ENCODE data around the gene FBN1.

The FBN1 gene

GRCh38 chr15:48514103-48514816, 131.2 kb downstream of the FBN1 start:
- DNase-seq (ENCODE audit: low spot score) = no peak

DNA sequence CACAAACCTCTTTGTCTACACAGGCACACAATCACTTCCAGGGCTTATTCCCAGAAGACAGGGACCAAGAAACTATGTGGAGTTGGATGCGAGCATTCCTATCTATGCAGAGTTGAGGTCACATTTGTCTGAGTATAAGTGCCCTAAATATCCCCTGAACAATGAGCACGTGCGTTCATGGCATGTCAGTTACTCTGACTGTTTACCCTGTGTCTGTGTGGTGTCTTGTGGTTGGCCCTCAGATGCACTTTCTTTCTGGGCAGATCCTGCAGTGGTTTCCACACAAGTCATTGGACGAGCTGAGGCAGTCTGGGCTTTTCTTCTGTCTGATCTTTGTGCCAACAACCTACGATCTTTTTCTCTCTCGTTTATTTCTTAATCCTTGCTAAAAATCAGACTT, 134.5 kb downstream of the FBN1 start:
- DNase-seq (ENCODE audit: low spot score) = no peak

DNA sequence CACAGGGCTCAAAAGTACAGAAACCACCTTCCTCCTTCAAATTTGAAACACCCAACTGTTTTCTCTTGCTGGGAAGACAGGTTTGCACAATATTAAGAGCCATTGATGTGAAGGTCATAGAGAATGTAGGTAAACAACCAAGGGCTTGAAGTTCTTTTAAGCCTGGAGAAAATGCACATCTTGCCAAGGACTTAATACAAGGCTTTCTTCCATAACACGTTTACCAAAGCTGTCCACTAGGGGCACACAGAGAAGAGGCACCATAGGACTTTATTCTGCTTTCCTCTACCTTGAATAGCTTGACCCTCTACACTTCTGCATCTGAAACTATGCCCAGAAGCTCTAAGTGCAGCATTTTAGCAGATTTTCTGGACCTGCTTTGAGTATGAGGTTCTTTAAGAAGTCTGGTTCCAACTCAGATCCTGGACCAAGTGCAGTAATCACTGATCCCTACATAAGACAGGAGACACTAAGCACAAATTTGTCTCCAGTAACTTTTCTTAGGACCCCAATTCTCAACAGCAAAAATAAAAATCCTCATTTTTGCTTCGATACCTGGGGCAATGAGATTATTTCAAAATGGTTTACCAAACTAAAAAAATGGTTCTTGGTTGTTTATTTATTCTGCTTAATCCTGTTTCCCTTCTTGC, 138.0 kb downstream of the FBN1 start:
- DNase-seq (ENCODE audit: low spot score) = no peak

GRCh38 chr15:48505067-48505466, 140.4 kb downstream of the FBN1 start:
- DNase-seq (ENCODE audit: low spot score) = no peak

GRCh38 chr15:48501208-48501607, 144.3 kb downstream of the FBN1 start:
- DNase-seq (ENCODE audit: low spot score) = no peak

DNA sequence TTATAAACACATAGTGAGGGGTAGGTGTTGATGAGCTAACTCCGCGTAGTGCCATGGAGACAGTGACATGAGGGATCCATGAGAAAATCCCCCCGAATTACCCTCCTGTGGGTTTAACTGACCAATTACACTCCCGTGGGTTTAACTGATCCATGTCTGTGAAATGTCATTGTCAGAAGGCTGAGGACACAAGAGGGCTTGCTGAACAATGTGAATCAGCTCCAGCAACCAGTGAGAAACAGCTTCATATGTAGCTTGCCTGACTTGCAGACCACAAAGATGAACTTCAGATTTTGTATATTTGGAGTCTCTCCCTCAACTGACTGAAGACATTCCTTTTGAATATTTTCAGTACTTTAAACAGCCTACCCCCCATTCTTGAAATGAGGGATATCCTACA, 144.9 kb downstream of the FBN1 start:
- DNase-seq (ENCODE audit: low spot score) = no peak

- no peak for DNase-seq (ENCODE audit: low spot score)
These were observed 145.5 kb downstream of the FBN1 start for GRCh38 chr15:48499978-48500377.

- DNase-seq (ENCODE audit: low spot score) = no peak
These were observed 146.7 kb downstream of the FBN1 start for GRCh38 chr15:48498828-48499227.

DNA sequence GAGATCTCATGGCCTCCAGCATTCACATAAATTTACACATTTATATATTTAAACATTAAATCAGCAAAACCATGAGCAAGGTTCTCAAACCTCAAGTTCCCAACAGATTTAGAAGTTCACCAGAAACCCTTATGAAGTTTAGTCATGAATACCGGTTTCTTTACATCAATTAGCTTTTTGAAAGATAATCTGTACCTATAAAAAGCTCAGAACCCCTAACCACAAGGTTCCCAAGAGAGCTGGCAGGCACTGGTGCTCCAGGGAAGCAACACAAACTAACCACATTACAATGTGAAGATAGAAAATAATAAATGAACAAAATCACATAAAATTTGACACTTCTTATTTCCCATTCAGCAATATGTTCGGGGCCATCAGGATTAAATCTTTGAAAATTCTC, 150.9 kb downstream of the FBN1 start:
- no peak for DNase-seq (ENCODE audit: low spot score)

GRCh38 chr15:48493763-48494225, 151.7 kb downstream of the FBN1 start:
- no peak for DNase-seq (ENCODE audit: low spot score)

DNA sequence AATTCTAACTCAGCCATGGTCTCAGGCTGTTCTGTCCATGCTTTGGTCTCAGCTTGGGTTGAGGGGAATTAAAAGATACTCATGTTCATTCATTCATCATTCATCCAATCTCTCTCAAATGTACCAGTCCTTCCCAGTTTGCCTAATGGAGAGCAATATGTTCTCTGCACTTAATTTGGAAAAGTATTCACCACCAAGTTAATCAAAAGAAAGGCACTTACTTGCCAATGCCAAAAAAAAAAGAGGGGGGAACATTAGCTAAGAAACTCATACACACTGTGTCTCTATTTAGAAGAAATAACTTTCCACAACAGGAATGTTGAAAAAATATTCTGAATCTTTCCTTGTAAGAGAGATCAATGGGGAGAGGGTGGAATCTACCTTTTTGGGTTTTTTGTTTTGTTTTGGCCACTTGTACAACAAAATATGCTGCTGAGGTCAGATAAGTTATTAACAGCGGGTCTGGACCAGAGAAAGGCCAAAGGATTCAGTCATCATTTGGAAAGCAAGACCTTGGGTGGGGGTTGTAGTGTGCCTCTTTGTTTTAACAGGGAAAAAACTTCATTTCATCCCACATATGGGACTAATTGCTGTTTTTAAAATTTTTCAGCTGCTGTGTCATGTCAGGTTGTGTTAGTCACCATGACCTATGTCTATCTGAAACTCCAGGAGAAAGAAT, 152.3 kb downstream of the FBN1 start:
- no peak for DNase-seq (ENCODE audit: low spot score)

GRCh38 chr15:48486228-48486627, 159.3 kb downstream of the FBN1 start:
- DNase-seq (ENCODE audit: low spot score) = no peak

- DNase-seq (ENCODE audit: low spot score) = no peak
These were observed 163.7 kb downstream of the FBN1 start for GRCh38 chr15:48481802-48482201.

GRCh38 chr15:48479751-48480150, 165.8 kb downstream of the FBN1 start:
- no peak for DNase-seq (ENCODE audit: low spot score)

DNA sequence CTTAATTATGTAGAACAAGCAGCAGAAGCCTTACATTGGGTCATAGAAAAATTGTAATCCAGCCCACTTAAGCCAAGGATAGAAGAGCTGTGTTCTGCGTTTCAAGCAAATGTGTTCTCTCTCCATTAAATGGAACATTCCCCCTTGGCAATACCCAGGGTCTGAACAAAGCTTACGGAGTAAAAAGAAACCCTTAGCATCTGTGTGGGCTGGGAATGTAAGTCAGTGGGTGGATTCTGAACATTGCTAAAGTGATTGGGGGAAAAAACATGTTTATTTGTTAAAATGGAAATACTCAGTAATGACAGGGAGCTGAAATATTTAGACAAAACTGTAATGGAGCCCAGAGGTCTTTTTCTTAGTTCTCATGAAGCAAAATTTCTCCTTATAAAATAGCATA, 166.9 kb downstream of the FBN1 start:
- no peak for DNase-seq (ENCODE audit: low spot score)

DNA sequence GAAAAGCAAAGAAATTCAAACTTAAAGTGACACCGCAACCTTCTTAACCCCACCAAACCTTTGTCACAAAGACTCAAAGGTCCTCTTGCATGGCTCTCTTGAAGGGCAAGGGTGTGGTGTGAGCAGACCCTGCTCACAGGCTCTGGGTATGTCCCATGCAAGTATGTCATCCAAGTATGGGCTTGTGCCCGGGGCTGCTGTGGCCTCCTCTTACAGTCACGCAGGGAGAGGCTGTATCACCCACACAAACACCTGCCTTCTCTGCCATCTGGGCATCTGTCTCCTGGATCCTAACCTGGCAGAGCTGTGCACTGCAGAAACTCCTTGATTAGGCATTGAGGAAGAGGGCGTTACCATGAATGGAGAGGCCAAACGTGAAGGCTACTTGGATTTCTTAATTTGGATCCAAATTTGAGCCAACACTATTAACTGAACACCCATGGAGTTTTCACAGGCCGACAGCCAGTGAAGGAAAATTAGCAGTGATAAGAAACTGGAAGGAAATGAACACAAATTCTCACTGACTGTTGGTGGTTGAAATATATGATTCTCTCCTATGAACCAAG, 167.6 kb downstream of the FBN1 start:
- DNase-seq (ENCODE audit: low spot score) = no peak

DNA sequence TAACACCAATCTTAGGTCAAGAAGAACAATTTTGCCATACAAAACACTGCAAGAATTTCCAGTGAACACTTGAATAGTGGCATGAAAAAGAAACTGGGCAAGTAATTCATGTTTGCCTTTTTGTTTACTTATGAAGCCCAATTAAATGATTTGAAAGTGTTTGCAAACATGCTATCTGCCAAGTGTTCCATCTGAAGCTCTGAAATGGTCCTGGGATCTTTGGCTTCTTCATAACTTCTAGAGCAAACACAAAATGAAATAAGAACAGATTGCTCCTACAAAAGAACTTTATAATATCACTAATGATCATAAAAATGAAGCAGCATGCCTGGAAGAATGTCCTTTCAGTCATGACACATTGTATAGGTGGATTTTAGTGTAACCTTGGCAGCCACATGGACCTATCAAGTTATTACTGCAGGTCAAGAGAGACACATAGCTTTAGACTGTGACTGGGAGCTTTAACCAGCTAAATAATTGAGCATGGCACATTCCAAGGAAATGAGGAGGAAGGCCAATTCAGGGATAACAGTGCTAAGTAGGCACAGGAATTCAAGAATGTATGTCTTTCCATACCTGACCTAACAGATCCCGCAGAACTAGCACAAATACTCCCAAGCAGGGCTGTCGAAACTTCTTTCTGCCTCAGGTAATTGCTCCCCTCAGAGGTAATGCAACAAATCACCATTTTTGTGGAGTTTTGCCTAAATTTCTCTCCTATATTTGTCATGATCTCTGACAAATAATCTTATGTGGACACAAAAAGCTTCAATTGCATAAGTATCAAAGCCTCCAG, 169.7 kb downstream of the FBN1 start:
- no peak for DNase-seq (ENCODE audit: low spot score)

DNA sequence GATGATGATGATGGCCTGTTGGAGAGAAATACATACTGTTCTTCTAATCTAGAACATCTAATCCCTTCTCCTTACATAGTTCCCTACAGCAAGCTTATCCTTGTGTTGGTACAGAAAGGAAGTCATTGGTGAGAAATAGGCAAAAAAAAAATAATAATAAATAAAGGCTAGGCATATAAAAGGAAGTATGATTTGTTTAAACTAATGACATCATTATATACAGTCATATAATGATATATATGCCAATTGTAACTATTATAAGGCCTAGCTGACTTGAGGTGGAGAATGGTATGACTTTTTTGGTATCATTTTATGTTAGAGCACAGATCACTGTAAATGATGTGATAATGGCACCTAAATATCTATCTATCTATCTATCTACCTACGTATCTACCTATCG, 171.8 kb downstream of the FBN1 start:
- no peak for DNase-seq (ENCODE audit: low spot score)

GRCh38 chr15:48472756-48473155, 172.8 kb downstream of the FBN1 start:
- no peak for DNase-seq (ENCODE audit: low spot score)

- DNase-seq (ENCODE audit: low spot score) = no peak
These were observed 174.4 kb downstream of the FBN1 start for GRCh38 chr15:48471073-48471472.

- no peak for DNase-seq (ENCODE audit: low spot score)
These were observed 175.4 kb downstream of the FBN1 start for GRCh38 chr15:48470096-48470495.

GRCh38 chr15:48469681-48470080, 175.8 kb downstream of the FBN1 start:
- DNase-seq (ENCODE audit: low spot score) = no peak
